Activated CD4-positive, alpha-beta memory T cell treated with anti-CD3 and anti-CD28 coated beads for 36 hours (primary cell): Measurements from ENCODE around the gene ADAR. TPM values are rescaled to one million over a fixed set of nuclear protein-coding genes. Genes with fewer than 3 reads are reported as not detected.

Experiments used
- CTCF ChIA-PET: fragments of 350-600 bp; sonication (Branson Sonifier 250); formaldehyde crosslinking; loops from one replicate; lab custom pipeline; 2021; ENCODE audit warnings: antibody characterized with exemption, inconsistent platforms; lab: Charles Lee
- POLR2A ChIA-PET: fragments of 350-600 bp; sonication (Branson Sonifier 250); formaldehyde crosslinking; loops from one replicate; lab custom pipeline; 2021; ENCODE audit warnings: antibody characterized with exemption; lab: Charles Lee
- DNase-seq: peaks from one replicate; pipeline ENCODE4 v3.0.0-alpha.2; 2020
- H3K27ac Mint-ChIP-seq: one replicate; pipeline ENCODE4 v1.8.0; 2021; ENCODE audit warnings: mixed read lengths
- H3K27me3 Mint-ChIP-seq: one replicate; pipeline ENCODE4 v1.8.0; 2021; ENCODE audit warnings: mixed read lengths
- H3K36me3 Mint-ChIP-seq: one replicate; pipeline ENCODE4 v1.8.0; 2021; ENCODE audit warnings: mixed read lengths
- H3K4me1 Mint-ChIP-seq: one replicate; pipeline ENCODE4 v1.8.0; 2021; ENCODE audit warnings: low read depth, mixed read lengths
- H3K4me3 Mint-ChIP-seq: one replicate; pipeline ENCODE4 v1.8.0; 2021; ENCODE audit warnings: mild to moderate bottlenecking, mixed read lengths
- H3K9me3 Mint-ChIP-seq: one replicate; pipeline ENCODE4 v1.8.0; 2021; ENCODE audit warnings: mixed read lengths
- intact Hi-C: fragments of 100-400 bp; cut with micrococcal nuclease; formaldehyde crosslinking; loops from one replicate; pipeline ENCODE4 v1.15.1; 2023
- total RNA-seq, 2 experiments: library from RNA; stranded (reverse); gene quantifications; one replicate each; pipeline ENCODE4 v1.2.3, GENCODE V29; 2021

The ADAR gene
- total RNA-seq, 2 experiments from 2014 or later = 270 to 289 TPM

GRCh38 chr1:154627257-154628120 is 19.5 kb upstream of the ADAR start:
- H3K9me3 Mint-ChIP-seq = peaks cover 8% of the 10 kb centered on the region
- DNase-seq = peak; percentile 96
- H3K36me3 Mint-ChIP-seq = peaks cover 16% of the 10 kb centered on the region
- H3K4me3 Mint-ChIP-seq = peak overlapping the region; percentile 93
- H3K27ac Mint-ChIP-seq = peak overlapping the region; percentile 97
- intact Hi-C loops = loop anchor here (1.0 to 2.0 kb wide), 2 partner anchors 18 to 69 kb away; partner anchors contain the start of gene UBE2Q1
- peaks cover 42% of the 10 kb centered on the region for H3K4me1 Mint-ChIP-seq
- H3K27me3 Mint-ChIP-seq = peaks cover 3% of the 10 kb centered on the region
- CTCF ChIA-PET = interaction anchor here (0.5 to 3.6 kb wide), 5 partner anchors 14 to 807 kb away, joined by 3 to 17 read pairs (median 4); partner anchors contain the start of genes ADAR and PMVK
- POLR2A ChIA-PET = interaction anchor here (0.8 to 2.0 kb wide), 5 partner anchors 18 to 317 kb away, joined by 3 to 18 read pairs (median 4); partner anchors contain the start of genes ADAR and PMVK

- peaks cover 49% of the 10 kb centered on the region for H3K4me1 Mint-ChIP-seq
Measured at GRCh38 chr1:154626456-154627256, 18.7 kb upstream of the ADAR start.

GRCh38 chr1:154624746-154625643 is 17.0 kb upstream of the ADAR start:
- POLR2A ChIA-PET = no interaction called here
- H3K36me3 Mint-ChIP-seq = peaks cover 15% of the 10 kb centered on the region
- DNase-seq = no peak
- peaks cover 7% of the 10 kb centered on the region for H3K9me3 Mint-ChIP-seq
- intact Hi-C loops = no loop called here
- CTCF ChIA-PET = interaction anchor here (1.6 to 3.6 kb wide), 2 partner anchors 65 to 254 kb away, joined by 3 to 17 read pairs; no protein-coding TSS in a partner anchor
- H3K27me3 Mint-ChIP-seq = no peaks in the 10 kb centered on the region
- peak overlapping the region; percentile 18 for H3K4me3 Mint-ChIP-seq
- peak overlapping the region; percentile 38 for H3K27ac Mint-ChIP-seq
- peaks cover 53% of the 10 kb centered on the region for H3K4me1 Mint-ChIP-seq

More at GRCh38 chr1:154626456-154627256, 18.7 kb upstream of the ADAR start:
- ChIA-PET POLR2A (interaction anchor here (0.8 to 2.0 kb wide), 5 partner anchors 17 to 317 kb away, joined by 3 to 18 read pairs (median 4); partner anchors contain the start of genes ADAR and PMVK), CTCF (interaction anchor here (0.5 to 3.6 kb wide), 5 partner anchors 14 to 806 kb away, joined by 3 to 17 read pairs (median 4); partner anchors contain the start of genes ADAR and PMVK)
- peak overlapping the region; percentile 93 for H3K4me3 Mint-ChIP-seq
- intact Hi-C loops = loop anchor here (1.0 to 2.0 kb wide), 2 partner anchors 17 to 68 kb away; partner anchors contain the start of gene UBE2Q1
- no peaks in the 10 kb centered on the region for H3K27me3 Mint-ChIP-seq
- H3K36me3 Mint-ChIP-seq = peaks cover 16% of the 10 kb centered on the region
- H3K27ac Mint-ChIP-seq = peak overlapping the region; percentile 97
- peaks cover 8% of the 10 kb centered on the region for H3K9me3 Mint-ChIP-seq
- DNase-seq = no peak

- intact Hi-C loops = no loop called here
- Mint-ChIP-seq H3K9me3 (no peaks in the 10 kb centered on the region), H3K36me3 (peaks cover 11% of the 10 kb centered on the region), H3K4me3 (no peak overlapping the region), H3K27ac (no peak overlapping the region), H3K4me1 (peaks cover 46% of the 10 kb centered on the region), H3K27me3 (no peaks in the 10 kb centered on the region)
- POLR2A ChIA-PET = interaction anchor here (0.8 to 1.2 kb wide), 2 partner anchors 17 to 19 kb away, joined by 3 to 4 read pairs; no protein-coding TSS in a partner anchor
- CTCF ChIA-PET = no interaction called here
- no peak for DNase-seq
Measured at GRCh38 chr1:154623358-154623757, 15.4 kb upstream of the ADAR start.

GRCh38 chr1:154622503-154623039 is 14.6 kb upstream of the ADAR start:
- intact Hi-C loops = no loop called here
- H3K4me3 Mint-ChIP-seq = no peak overlapping the region
- H3K4me1 Mint-ChIP-seq = peaks cover 46% of the 10 kb centered on the region

GRCh38 chr1:154621875-154622274 is 13.9 kb upstream of the ADAR start:
- intact Hi-C loops = no loop called here

More at GRCh38 chr1:154622503-154623039, 14.6 kb upstream of the ADAR start:
- CTCF ChIA-PET = no interaction called here
- Mint-ChIP-seq H3K27me3 (no peaks in the 10 kb centered on the region), H3K9me3 (no peaks in the 10 kb centered on the region), H3K36me3 (peaks cover 8% of the 10 kb centered on the region), H3K27ac (no peak overlapping the region)
- no peak for DNase-seq
- POLR2A ChIA-PET = interaction anchor here (0.8 kb wide), 1 partner anchor 16 kb away, joined by 3 read pairs; no protein-coding TSS in a partner anchor

GRCh38 chr1:154620751-154621150 is 12.8 kb upstream of the ADAR start:
- Mint-ChIP-seq H3K36me3 (peaks cover 8% of the 10 kb centered on the region), H3K4me3 (no peak overlapping the region), H3K27ac (no peak overlapping the region), H3K27me3 (no peaks in the 10 kb centered on the region), H3K9me3 (no peaks in the 10 kb centered on the region), H3K4me1 (peaks cover 43% of the 10 kb centered on the region)
- CTCF ChIA-PET = no interaction called here
- POLR2A ChIA-PET = interaction anchor here (0.7 kb wide), 1 partner anchor 127 kb away, joined by 3 read pairs; no protein-coding TSS in a partner anchor
- intact Hi-C loops = no loop called here
- no peak for DNase-seq

More at GRCh38 chr1:154621875-154622274, 13.9 kb upstream of the ADAR start:
- Mint-ChIP-seq H3K27ac (no peak overlapping the region), H3K9me3 (no peaks in the 10 kb centered on the region), H3K4me3 (no peak overlapping the region), H3K27me3 (no peaks in the 10 kb centered on the region), H3K4me1 (peaks cover 45% of the 10 kb centered on the region), H3K36me3 (peaks cover 8% of the 10 kb centered on the region)
- ChIA-PET POLR2A (no interaction called here), CTCF (no interaction called here)
- no peak for DNase-seq

GRCh38 chr1:154619181-154619948 is 11.4 kb upstream of the ADAR start:
- Mint-ChIP-seq H3K4me3 (no peak overlapping the region), H3K36me3 (peaks cover 4% of the 10 kb centered on the region), H3K9me3 (no peaks in the 10 kb centered on the region), H3K27me3 (no peaks in the 10 kb centered on the region), H3K4me1 (peaks cover 44% of the 10 kb centered on the region), H3K27ac (no peak overlapping the region)
- intact Hi-C loops = no loop called here
- DNase-seq = no peak
- CTCF ChIA-PET = no interaction called here
- POLR2A ChIA-PET = no interaction called here

- CTCF ChIA-PET = no interaction called here
- Mint-ChIP-seq H3K9me3 (no peaks in the 10 kb centered on the region), H3K27ac (no peak overlapping the region), H3K36me3 (no peaks in the 10 kb centered on the region), H3K4me3 (no peak overlapping the region), H3K27me3 (no peaks in the 10 kb centered on the region), H3K4me1 (peaks cover 32% of the 10 kb centered on the region)
- no peak for DNase-seq
- intact Hi-C loops = no loop called here
- POLR2A ChIA-PET = no interaction called here
Measured at GRCh38 chr1:154616659-154617345, 8.8 kb upstream of the ADAR start.

- Mint-ChIP-seq H3K36me3 (no peaks in the 10 kb centered on the region), H3K4me3 (no peak overlapping the region), H3K4me1 (peaks cover 40% of the 10 kb centered on the region), H3K27ac (no peak overlapping the region), H3K27me3 (no peaks in the 10 kb centered on the region), H3K9me3 (no peaks in the 10 kb centered on the region)
- no peak for DNase-seq
- intact Hi-C loops = no loop called here
- POLR2A ChIA-PET = no interaction called here
- CTCF ChIA-PET = interaction anchor here (1.2 kb wide), 1 partner anchor 263 kb away, joined by 4 read pairs; no protein-coding TSS in a partner anchor
Measured at GRCh38 chr1:154615411-154615810, 7.4 kb upstream of the ADAR start.
